GM21786 (cell line): Measurements from ENCODE around the gene STAT1.

ENCODE experiments used
- ATAC-seq: cut with Tn5 transposase; IDR thresholded peaks from one replicate; pipeline ENCODE4 v1.9.1; 2021; ENCODE audit not compliant: unreplicated experiment

STAT1 gene

GRCh38 chr2:190927301-190927700 is 86.7 kb downstream of the STAT1 start:
- ATAC-seq, result no peak

GRCh38 chr2:190922376-190922775 is 91.6 kb downstream of the STAT1 start:
- no peak for ATAC-seq

GRCh38 chr2:190920085-190920484 is 93.9 kb downstream of the STAT1 start:
- ATAC-seq, result no peak
